VCaP (cell line): Measurements from ENCODE around the gene LRRC3B.

Experiments
- H3K27ac ChIP-seq: fragments of 450-650 bp; 2 replicates; pipeline ENCODE4 v1.5.1; 2017
- CTCF ChIP-seq: fragments of 450-650 bp; conservative IDR thresholded peaks from 2 replicates; pipeline ENCODE4 v1.5.1; 2017; ENCODE audit warnings: mild to moderate bottlenecking, moderate library complexity

Gene LRRC3B

DNA sequence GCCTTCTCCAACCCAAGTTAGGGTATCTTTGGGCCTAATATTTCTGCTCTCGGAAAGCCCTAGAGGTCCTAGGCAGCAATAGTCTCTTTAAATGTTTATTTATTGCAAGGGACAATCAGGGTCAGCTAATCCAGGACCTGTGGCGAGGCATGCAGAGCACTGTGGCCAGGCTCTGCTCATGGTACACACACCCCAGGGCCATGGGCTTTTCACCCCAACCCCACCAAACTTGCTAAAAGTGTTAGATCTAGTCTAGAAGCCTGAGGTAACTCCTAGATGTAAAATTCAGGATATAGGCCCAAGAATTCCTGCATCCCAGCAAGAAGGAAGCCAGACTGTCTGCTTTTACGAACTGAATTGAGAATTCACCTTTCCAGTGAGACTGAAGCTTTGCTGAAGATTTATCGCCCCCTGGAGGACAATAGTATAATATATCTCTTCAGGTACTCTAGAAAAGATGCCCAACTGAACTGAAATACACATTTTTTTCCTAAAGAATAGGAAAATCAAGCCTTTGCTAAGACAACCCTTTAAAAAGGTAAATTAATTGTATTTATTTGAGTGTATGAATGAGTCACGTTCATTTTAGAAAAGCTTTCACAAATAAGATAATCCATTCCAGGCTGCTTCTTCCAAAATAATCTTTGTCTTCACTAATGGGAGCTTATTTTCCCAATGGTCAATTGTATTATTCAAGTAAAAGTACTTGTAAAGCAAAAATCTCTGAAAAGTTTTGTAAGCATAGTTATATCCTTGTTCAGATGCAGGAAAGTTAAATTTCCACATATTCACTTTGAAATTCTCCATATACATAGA is 89.8 kb downstream of the LRRC3B start:
- TF ChIP-seq CTCF, result peak; percentile 87
- H3K27ac ChIP-seq, result no peak overlapping the region

- H3K27ac ChIP-seq, result no peak overlapping the region
- TF ChIP-seq CTCF, result no peak
Measured at GRCh38 chr3:26713091-26713490, 90.5 kb downstream of the LRRC3B start.

DNA sequence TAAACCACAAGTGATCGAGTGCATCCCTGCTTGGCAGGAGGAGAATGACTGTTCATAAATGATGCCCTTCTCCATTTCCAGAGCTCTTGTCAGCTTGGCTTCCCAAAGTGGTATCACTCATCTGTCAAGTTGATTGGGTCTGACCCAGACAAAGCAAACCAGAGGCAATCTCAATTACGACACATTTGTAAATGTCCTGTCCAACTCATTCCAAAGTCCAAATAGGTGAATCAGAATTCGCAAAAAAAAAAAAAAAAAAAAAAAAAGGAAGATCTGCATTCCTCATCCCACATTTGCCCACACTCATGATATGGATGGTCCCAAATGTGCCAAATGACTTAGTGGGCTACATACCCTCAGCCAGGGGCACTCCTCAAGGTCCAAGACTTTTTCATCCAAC is 91.9 kb downstream of the LRRC3B start:
- no peak overlapping the region for H3K27ac ChIP-seq
- TF ChIP-seq CTCF, result no peak

- H3K27ac ChIP-seq, result no peak overlapping the region
- no peak for TF ChIP-seq CTCF
Measured at GRCh38 chr3:26715431-26715830, 92.9 kb downstream of the LRRC3B start.

- no peak for TF ChIP-seq CTCF
- no peak overlapping the region for H3K27ac ChIP-seq
Measured at GRCh38 chr3:26718315-26718714, 95.7 kb downstream of the LRRC3B start.

- no peak overlapping the region for H3K27ac ChIP-seq
- TF ChIP-seq CTCF, result no peak
Measured at GRCh38 chr3:26719134-26719533, 96.6 kb downstream of the LRRC3B start.

DNA sequence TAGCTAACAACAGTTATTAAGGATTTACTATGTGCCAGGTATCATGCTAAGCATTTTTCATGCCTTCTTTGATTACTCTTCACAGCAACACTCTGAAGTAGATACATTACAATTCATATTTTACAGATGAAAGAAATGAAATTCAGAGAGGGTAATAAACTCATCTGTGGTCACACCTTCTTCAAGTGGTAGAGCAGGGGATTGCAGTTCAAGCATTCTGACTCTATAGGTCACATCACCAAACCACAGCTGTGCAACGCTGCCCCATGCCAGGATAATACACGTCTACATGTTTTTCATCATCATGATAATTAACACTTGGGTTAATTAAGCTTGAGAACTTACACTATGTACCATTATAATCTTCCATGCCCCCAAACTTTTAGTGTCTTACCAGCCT is 98.5 kb downstream of the LRRC3B start:
- TF ChIP-seq CTCF, result peak; percentile 11; the same call in 1 of the 2 replicates
- no peak overlapping the region for H3K27ac ChIP-seq
